ENCODE results near the gene NRG3.

Gene NRG3

GRCh38 chr10:81874875-81875466 lies at the start of gene NRG3:
Gene NRG3, plus strand, starts transcription at chr10:81875194.
- ATAC-seq, result no peak

GRCh38 chr10:81828251-81828650 lies 46.7 kb upstream of the NRG3 start:
- ATAC-seq, result no peak

GRCh38 chr10:81831060-81831459 lies 43.9 kb upstream of the NRG3 start:
- ATAC-seq, result no peak

GRCh38 chr10:81838950-81839349 lies 36.0 kb upstream of the NRG3 start:
- no peak for ATAC-seq

- no peak for ATAC-seq
These were observed 32.0 kb upstream of the NRG3 start for GRCh38 chr10:81843042-81843441.

- no peak for ATAC-seq
These were observed 27.3 kb upstream of the NRG3 start for GRCh38 chr10:81847675-81848074.

- no peak for ATAC-seq
These were observed 26.5 kb upstream of the NRG3 start for GRCh38 chr10:81848514-81848913.

GRCh38 chr10:81848931-81849330 lies 26.1 kb upstream of the NRG3 start:
- no peak for ATAC-seq

GRCh38 chr10:81862596-81862995 lies 12.4 kb upstream of the NRG3 start:
- ATAC-seq, result no peak

- no peak for ATAC-seq
These were observed 11.2 kb upstream of the NRG3 start for GRCh38 chr10:81863771-81864170.

GRCh38 chr10:81865581-81865980 lies 9.4 kb upstream of the NRG3 start:
- ATAC-seq, result no peak

- ATAC-seq, result no peak
These were observed 8.2 kb upstream of the NRG3 start for GRCh38 chr10:81866753-81867152.

GRCh38 chr10:81870472-81870871 lies 4.5 kb upstream of the NRG3 start:
- ATAC-seq, result no peak

GRCh38 chr10:81871558-81871957 lies 3.4 kb upstream of the NRG3 start:
- no peak for ATAC-seq

- no peak for ATAC-seq
These were observed 2.7 kb upstream of the NRG3 start for GRCh38 chr10:81872206-81872862.

GRCh38 chr10:81873231-81873931 lies 1.6 kb upstream of the NRG3 start:
- no peak for ATAC-seq

GRCh38 chr10:81873932-81874816 lies 820 bp upstream of the NRG3 start:
- ATAC-seq, result no peak

- ATAC-seq, result no peak
These were observed 666 bp downstream of the NRG3 start for GRCh38 chr10:81875467-81876252.

- ATAC-seq, result no peak
These were observed 1.5 kb downstream of the NRG3 start for GRCh38 chr10:81876253-81877077.

- ATAC-seq, result no peak
These were observed 2.6 kb downstream of the NRG3 start for GRCh38 chr10:81877596-81877995.

- ATAC-seq, result no peak
These were observed 7.0 kb downstream of the NRG3 start for GRCh38 chr10:81882011-81882410.

Measured in activated CD4-positive, CD25-positive, alpha-beta regulatory T cell treated with anti-CD3 and anti-CD28 coated beads, Interleukin-2, amount 50 U/mL, for 24 hours (primary cell).